GM12874 (cell line): Measurements from ENCODE around the gene PFN3.

Experiments used
- CTCF ChIP-seq: IDR thresholded peaks from 2 replicates; pipeline ENCODE4 v1.5.1; 2011; ENCODE audit warnings: low read depth, mild to moderate bottlenecking, control low read depth, low read length, moderate library complexity; ENCODE audit not compliant: insufficient read depth

PFN3 gene

GRCh38 chr5:177429248-177430040, 29.0 kb upstream of the PFN3 start:
- no peak for TF ChIP-seq CTCF

GRCh38 chr5:177428574-177429217, 28.2 kb upstream of the PFN3 start:
- TF ChIP-seq CTCF: no peak

- no peak for TF ChIP-seq CTCF
Observed at GRCh38 chr5:177427919-177428573, 27.6 kb upstream of the PFN3 start.

GRCh38 chr5:177427211-177427822, 26.9 kb upstream of the PFN3 start:
- TF ChIP-seq CTCF: no peak

GRCh38 chr5:177426566-177427210, 26.2 kb upstream of the PFN3 start, which contains the start of gene GRK6:
TSS of gene GRK6 (plus strand) at chr5:177426676. CDS start at chr5:177426846, 170 bp downstream.
- TF ChIP-seq CTCF: no peak

GRCh38 chr5:177425801-177426565, 25.5 kb upstream of the PFN3 start:
- TF ChIP-seq CTCF: no peak
